OCI-LY3 (cell line): ENCODE measurements around the gene CYP8B1.

Experiments
- EZH2phosphoT487 ChIP-seq: fragments of 200-600 bp; shearing (Covaris generic); IDR thresholded peaks from 2 replicates; pipeline ENCODE4 v1.6.1; 2018; ENCODE audit warnings: antibody characterized with exemption, mixed run types, low read depth
- TF ChIP-seq, protein P1 (sequence below): fragments of 200-600, 300-600 bp; sonication (generic); IDR thresholded peaks from 2 replicates; pipeline ENCODE4 v1.5.1; 2014; ENCODE audit warnings: antibody characterized with exemption, low read length, low read depth

DNA sequence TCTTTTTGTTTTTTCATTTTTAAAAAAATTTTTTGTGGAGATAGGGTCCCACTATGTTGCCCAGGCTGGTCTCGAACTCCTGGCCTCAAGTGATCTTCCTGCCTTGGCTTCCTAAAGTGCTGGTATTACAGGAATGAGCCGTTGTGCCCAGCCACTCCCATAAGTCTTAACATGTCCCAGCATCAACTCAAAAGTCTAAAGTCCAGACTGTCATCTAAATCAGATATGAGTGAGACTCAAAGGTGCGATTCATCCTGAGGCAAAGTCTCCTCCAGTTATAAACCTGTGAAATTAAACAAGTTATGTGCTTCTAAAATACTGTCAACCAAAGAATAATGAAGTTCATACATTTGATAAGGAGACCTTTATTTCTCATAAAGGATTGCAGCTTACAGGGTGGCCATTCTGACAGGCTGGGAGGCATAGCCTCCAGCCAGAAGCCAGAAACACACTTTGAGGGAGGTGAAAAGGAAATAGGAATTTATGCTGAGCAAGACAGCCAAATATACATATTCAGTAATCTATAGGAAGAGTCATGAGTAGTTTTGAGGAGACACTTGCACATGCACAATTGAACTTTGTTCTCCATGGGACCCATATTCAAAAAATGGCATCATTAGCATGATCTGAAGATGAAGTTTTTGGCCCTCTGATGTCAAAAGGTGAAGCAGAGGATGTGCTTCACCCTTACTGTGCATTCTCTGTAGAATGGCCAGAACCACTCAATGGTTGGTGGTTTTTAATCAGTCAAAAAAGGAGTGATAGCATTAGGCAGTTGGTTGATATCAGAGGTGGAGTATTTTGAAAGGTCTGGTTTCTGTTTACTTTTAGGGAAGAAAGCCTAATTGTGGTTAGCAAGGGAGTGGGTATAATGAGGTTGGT is 19.3 kb upstream of the CYP8B1 start:
- TF ChIP-seq, protein P1, sequence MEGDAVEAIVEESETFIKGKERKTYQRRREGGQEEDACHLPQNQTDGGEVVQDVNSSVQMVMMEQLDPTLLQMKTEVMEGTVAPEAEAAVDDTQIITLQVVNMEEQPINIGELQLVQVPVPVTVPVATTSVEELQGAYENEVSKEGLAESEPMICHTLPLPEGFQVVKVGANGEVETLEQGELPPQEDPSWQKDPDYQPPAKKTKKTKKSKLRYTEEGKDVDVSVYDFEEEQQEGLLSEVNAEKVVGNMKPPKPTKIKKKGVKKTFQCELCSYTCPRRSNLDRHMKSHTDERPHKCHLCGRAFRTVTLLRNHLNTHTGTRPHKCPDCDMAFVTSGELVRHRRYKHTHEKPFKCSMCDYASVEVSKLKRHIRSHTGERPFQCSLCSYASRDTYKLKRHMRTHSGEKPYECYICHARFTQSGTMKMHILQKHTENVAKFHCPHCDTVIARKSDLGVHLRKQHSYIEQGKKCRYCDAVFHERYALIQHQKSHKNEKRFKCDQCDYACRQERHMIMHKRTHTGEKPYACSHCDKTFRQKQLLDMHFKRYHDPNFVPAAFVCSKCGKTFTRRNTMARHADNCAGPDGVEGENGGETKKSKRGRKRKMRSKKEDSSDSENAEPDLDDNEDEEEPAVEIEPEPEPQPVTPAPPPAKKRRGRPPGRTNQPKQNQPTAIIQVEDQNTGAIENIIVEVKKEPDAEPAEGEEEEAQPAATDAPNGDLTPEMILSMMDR: no peak
- no peak for TF ChIP-seq EZH2phosphoT487
